ENCODE measurements around the gene WDR7.

The WDR7 gene

DNA sequence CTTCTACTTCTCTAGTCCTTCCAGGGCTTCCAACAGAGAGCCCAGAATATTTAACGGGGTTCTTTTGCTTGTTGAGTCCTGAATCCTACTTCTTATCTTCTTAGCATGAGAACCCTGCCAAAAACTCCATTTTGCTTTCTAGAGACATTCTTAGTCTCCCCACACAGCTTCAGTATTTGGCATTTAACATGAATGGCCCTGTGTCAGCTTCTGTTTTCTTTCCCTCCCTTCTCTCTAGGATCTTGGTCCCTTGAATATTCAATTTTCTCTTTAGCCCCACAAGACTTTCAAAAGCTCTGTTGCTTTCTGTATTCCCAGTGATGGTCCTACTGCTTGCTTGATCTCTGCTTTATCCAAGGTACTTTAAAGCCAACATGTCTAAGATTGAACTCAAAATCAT is 89.5 kb downstream of the WDR7 start:
- no peaks in the 10 kb centered on the region for H3K79me2 ChIP-seq (ENCODE audit: insufficient read depth, low read depth)
- no peak overlapping the region for H3K9ac ChIP-seq
- no peak overlapping the region for H3K4me2 ChIP-seq
- no peak overlapping the region for H2AFZ ChIP-seq (ENCODE audit: low read depth)
- H3K27ac ChIP-seq: no peak overlapping the region
- no peak overlapping the region for H3K4me3 ChIP-seq (IDR thresholded peaks at IDR 0.05; ENCODE audit: insufficient read depth, low read depth, low read length)
- TF ChIP-seq CTCF (conservative IDR thresholded peaks at IDR 0.05; ENCODE audit: low read depth, low read length): no peak
- H3K4me1 ChIP-seq (ENCODE audit: low read depth, poor library complexity, severe bottlenecking): no peaks in the 10 kb centered on the region
- no peaks in the 10 kb centered on the region for H4K20me1 ChIP-seq (ENCODE audit: insufficient read depth)
- H3K27me3 ChIP-seq (ENCODE audit: insufficient read depth, low read depth): no peaks in the 10 kb centered on the region
- no peaks in the 10 kb centered on the region for H3K36me3 ChIP-seq (ENCODE audit: insufficient read depth)

GRCh38 chr18:56741685-56742084 is 90.5 kb downstream of the WDR7 start:
- no peaks in the 10 kb centered on the region for H3K79me2 ChIP-seq (ENCODE audit: insufficient read depth, low read depth)
- H3K9ac ChIP-seq: no peak overlapping the region
- no peak overlapping the region for H2AFZ ChIP-seq (ENCODE audit: low read depth)
- H3K27me3 ChIP-seq (ENCODE audit: insufficient read depth, low read depth): no peaks in the 10 kb centered on the region
- TF ChIP-seq CTCF (conservative IDR thresholded peaks at IDR 0.05; ENCODE audit: low read depth, low read length): no peak
- H3K4me2 ChIP-seq: no peak overlapping the region
- H4K20me1 ChIP-seq (ENCODE audit: insufficient read depth): no peaks in the 10 kb centered on the region
- no peaks in the 10 kb centered on the region for H3K36me3 ChIP-seq (ENCODE audit: insufficient read depth)
- H3K27ac ChIP-seq: no peak overlapping the region
- H3K4me1 ChIP-seq (ENCODE audit: low read depth, poor library complexity, severe bottlenecking): no peaks in the 10 kb centered on the region
- H3K4me3 ChIP-seq (IDR thresholded peaks at IDR 0.05; ENCODE audit: insufficient read depth, low read depth, low read length): no peak overlapping the region

DNA sequence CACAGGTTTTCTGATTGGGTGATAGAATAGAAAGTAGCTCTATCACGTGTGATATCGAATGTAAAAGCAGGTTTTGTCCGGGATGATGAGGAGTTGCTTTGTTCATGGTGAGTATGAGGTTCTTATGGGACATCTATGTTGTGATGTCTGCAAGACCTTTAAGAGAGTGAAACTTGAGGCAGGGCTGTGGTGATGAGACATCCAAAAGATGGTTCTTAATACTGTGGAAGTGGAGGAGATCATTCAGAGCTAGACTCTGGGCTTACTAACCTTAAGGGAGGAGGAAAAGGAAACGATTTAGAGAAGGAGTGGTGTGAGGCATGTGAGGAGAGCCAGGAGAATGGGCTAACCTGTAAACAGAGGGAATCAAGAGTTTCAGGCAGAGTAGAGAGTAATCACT is 92.0 kb downstream of the WDR7 start:
- TF ChIP-seq CTCF (conservative IDR thresholded peaks at IDR 0.05; ENCODE audit: low read depth, low read length): no peak
- Histone ChIP-seq H3K36me3 (ENCODE audit: insufficient read depth) (no peaks in the 10 kb centered on the region), H4K20me1 (ENCODE audit: insufficient read depth) (no peaks in the 10 kb centered on the region), H3K9ac (no peak overlapping the region), H3K4me2 (no peak overlapping the region), H3K79me2 (ENCODE audit: insufficient read depth, low read depth) (no peaks in the 10 kb centered on the region), H3K4me3 (IDR thresholded peaks at IDR 0.05; ENCODE audit: insufficient read depth, low read depth, low read length) (no peak overlapping the region), H3K27me3 (ENCODE audit: insufficient read depth, low read depth) (no peaks in the 10 kb centered on the region), H2AFZ (ENCODE audit: low read depth) (no peak overlapping the region), H3K4me1 (ENCODE audit: low read depth, poor library complexity, severe bottlenecking) (no peaks in the 10 kb centered on the region), H3K27ac (no peak overlapping the region)

GRCh38 chr18:56747032-56747658 is 96.0 kb downstream of the WDR7 start:
- Histone ChIP-seq H3K27ac (no peak overlapping the region), H3K79me2 (ENCODE audit: insufficient read depth, low read depth) (no peaks in the 10 kb centered on the region), H3K4me1 (ENCODE audit: low read depth, poor library complexity, severe bottlenecking) (no peaks in the 10 kb centered on the region), H3K4me3 (IDR thresholded peaks at IDR 0.05; ENCODE audit: insufficient read depth, low read depth, low read length) (no peak overlapping the region), H4K20me1 (ENCODE audit: insufficient read depth) (no peaks in the 10 kb centered on the region), H3K9ac (no peak overlapping the region), H3K4me2 (no peak overlapping the region), H2AFZ (ENCODE audit: low read depth) (no peak overlapping the region), H3K36me3 (ENCODE audit: insufficient read depth) (no peaks in the 10 kb centered on the region), H3K27me3 (ENCODE audit: insufficient read depth, low read depth) (no peaks in the 10 kb centered on the region)
- TF ChIP-seq CTCF (conservative IDR thresholded peaks at IDR 0.05; ENCODE audit: low read depth, low read length): no peak
